COR-L47 (cell line): ENCODE data around the gene TMEM45A.

ENCODE experiments used
- DNase-seq: peaks from one replicate; lab custom pipeline; 2025; lab: John Stamatoyannopoulos, UW

The TMEM45A gene

DNA sequence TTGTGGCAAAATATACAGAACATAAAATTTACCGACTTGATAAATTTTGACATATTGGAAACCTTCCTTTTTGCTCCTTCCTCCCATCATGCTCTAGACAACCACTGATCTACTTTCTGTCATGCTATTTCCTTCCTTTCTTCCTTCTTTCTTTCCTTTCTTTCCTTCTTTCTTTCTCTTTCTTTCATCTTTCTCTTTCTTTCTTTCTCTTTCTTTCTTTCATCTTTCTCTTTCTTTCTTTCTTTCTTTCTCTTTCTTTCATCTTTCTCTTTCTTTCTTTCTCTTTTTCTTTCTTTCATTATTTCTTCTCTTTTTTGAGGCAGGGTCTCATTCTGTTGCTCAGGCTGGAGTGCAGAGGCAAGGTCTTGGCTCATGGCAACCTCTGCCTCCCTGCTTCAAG is 8.9 kb upstream of the TMEM45A start:
- no peak for DNase-seq

GRCh38 chr3:100486808-100487207 is 5.6 kb upstream of the TMEM45A start:
- no peak for DNase-seq

DNA sequence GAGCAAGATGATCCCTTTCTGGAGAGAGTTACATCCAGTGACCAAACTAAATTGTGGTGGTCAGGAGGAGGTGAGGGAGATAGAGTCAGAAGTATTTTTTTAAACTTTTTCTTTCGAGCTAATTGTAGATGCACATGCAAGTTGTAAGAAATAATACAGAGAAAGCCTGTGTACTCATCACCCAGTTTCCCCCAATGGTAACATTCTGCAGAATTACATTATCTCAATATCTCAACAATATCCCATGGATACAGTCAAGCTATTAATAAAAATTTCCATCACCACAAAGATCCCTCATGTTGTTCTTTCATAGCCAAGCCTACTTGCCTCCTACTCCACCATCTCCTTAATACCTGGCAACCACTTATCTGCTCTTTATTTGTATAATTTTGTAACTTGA is 3.3 kb upstream of the TMEM45A start:
- no peak for DNase-seq

GRCh38 chr3:100496711-100497261 is 4.4 kb downstream of the TMEM45A start:
- DNase-seq, result no peak

GRCh38 chr3:100499651-100500050 is 7.2 kb downstream of the TMEM45A start:
- DNase-seq, result no peak

DNA sequence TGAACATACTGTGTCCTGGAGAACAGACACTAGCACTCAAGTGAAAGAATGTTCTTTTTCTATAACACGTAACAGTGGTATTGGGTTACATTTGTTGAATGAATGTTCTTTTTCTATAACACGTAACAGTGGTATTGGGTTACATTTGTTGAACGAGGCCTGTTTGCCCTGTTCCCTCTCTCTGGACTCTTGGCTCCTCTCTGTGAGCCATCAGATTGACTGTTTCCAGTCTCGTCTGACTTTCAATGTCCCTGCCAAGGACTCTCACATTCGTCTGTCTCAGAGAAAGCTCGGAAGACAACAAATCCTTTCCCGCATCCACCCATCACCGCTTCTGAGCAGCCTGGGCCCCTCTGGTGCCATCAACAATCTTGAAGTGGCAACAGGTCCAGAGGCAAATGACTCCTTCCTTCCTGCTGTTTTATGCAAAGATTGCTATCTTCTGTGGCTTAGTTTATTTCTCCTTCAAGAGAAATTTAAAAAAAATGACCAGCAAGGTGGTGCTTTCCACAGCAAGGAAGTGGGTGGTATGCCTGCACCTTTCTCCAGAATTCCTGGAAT is 8.0 kb downstream of the TMEM45A start:
- DNase-seq, result no peak

GRCh38 chr3:100503448-100503847 is 11.0 kb downstream of the TMEM45A start:
- DNase-seq, result no peak

- DNase-seq, result no peak
Measured at GRCh38 chr3:100506355-100506754, 13.9 kb downstream of the TMEM45A start.

- DNase-seq, result peak; percentile 12
Measured at GRCh38 chr3:100509818-100510217, 17.4 kb downstream of the TMEM45A start.

DNA sequence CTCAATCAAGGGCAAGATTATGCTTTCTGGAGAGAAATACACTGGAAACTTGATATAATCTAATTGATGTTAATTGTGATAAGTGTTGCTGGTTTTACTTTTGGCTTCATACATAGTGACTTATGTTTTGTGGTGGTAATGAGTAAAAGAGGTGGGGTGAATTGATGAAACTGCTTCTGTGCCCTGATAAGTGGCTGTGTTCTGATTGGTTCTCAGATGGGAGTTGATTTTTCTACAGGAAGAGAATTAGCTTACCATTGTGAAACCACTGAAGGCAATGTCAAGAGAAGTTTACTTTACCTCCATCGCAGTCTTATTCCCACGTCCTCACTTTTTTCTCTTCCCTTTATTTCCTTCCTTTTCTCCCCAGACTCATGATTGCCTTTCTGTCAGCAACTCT is 23.8 kb downstream of the TMEM45A start:
- no peak for DNase-seq

GRCh38 chr3:100516838-100517237 is 24.4 kb downstream of the TMEM45A start:
- DNase-seq, result no peak

DNA sequence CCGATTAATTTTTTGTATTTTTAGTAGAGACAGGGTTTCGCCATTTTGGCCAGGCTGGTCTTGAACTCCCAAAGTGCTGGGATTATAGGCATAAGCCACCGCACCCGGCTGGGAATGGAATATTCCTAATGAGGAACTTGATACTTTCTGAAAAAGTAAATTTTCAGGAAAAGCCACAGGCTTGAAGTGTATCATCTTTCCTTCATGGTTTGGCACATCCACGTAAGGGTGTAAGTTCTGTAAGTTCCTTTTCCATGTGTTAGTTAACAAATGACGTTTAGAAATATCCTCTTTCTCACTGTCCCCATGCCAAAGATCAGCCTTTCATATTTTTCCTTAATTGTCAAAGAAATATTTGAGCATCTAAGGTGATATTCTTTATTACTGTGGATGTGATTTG is 24.9 kb downstream of the TMEM45A start:
- DNase-seq, result no peak

DNA sequence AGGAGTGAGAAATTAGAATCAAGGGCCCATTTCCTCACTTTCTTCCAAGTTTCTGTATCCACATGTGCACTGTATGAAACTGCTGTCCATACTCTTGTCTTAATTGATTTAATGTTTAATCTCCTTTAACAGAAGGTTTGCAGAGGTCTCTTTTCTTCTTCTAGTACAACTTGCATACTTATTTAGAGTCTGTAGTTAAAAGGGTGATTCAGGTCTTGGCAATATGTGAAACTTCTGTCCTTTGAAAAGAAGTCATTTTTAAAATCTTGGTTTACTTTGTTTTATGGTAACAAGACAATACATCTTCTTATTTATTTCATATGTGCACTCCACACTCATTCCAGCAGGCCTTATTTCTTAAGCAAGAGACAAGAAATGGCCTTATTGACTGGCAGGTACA is 25.8 kb downstream of the TMEM45A start:
- no peak for DNase-seq

GRCh38 chr3:100518983-100519382 is 26.6 kb downstream of the TMEM45A start:
- no peak for DNase-seq

GRCh38 chr3:100521439-100521845 is 29.0 kb downstream of the TMEM45A start:
- DNase-seq, result no peak

- DNase-seq, result no peak
Measured at GRCh38 chr3:100522125-100522524, 29.7 kb downstream of the TMEM45A start.

GRCh38 chr3:100523050-100523760 is 30.8 kb downstream of the TMEM45A start:
- no peak for DNase-seq

GRCh38 chr3:100525753-100526612 is 33.6 kb downstream of the TMEM45A start:
- no peak for DNase-seq

DNA sequence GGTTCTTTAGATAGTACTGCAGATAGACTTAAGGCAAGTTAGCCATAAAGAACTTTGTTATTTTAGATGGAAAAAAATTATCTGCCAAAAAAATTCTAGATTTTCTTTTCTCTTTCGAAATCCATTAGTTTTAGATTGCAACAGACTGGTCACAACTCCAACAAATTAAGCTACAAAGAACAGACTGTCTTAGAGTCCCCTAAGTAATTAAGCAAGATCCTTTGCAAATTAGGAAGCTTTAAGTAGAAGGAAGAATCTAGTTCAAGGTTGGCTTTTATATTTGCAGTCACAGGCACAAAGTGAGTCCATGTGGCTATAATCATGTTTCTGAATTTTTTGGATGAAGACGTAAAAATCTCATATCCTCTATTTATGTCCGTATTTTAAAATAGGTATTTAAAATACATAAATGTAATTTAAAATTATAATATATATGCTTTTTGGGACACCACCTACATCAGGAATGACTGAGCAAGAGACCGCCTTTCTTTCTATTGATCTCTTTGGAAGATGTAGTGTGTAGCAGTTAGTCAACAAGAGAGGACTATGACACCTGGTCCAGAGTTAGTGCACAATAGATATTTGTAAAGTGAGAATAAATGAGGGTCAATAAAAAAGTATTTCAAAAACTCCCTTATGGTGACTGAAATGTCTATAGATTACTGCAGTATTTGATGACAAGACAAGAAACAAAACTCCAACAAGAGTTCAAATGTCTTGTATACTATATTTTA is 34.4 kb downstream of the TMEM45A start:
- DNase-seq, result no peak

DNA sequence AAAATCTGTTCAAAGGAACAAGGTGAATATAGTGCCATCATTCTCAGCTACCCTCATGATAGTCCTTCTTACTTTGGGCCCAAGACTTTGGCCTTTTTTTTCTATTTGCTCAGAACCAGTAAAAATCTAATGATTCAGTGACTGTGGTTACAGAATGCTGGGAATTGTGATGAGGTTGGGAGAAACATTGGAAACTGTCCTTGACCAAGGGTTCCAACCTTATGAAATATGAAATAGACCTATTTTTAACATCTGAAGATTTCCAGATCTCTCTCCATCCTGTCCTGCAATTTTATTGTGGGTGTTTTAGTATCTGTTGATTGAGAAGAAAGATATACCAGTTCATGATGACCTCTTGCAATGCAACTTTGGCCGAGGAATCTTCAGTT is 34.9 kb downstream of the TMEM45A start:
- DNase-seq, result no peak

DNA sequence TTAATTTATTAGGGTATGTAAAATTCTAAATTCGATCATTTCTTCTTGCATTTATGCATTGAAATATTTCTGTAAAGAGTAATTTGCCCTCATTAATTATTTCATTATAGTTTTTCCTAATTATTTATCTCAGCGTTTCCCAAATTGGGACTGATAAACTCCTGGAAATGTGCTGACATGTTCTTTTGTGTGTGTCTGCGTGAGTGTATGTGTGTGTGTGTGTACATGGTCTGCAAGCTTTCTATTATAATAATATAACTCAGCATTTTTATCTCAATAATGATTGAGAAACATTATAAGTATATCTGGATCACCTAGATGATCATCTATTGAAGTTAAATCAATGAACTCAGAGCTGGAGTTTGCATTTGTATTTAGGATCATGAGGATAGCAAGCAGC is 38.7 kb downstream of the TMEM45A start:
- DNase-seq, result no peak

DNA sequence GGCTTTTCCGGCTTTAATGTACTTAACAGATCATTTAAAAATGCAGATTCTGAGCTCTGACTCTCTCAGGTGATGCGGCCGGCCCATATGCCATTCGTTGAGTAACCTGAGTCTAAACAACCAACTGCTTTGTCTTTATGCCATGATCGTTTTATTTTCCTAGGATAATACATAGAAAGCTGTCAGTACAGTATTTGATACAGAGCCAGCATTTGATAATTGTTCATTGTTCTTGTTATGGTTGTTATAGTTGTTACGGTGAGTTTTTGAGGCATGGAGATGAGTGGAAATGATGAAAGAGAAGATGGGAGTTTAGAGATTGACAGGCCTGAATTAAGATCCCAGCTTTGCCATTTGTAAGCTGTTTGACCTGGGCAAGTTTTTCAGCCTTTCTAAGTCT is 40.0 kb downstream of the TMEM45A start:
- no peak for DNase-seq
